Measurements from ENCODE around the gene CREB3L1.
"Not testable (repeated sequence)": the region's sequence is repeated elsewhere in the genome, so short reads cannot be mapped to it uniquely, and the experiment has no call there.

Gene CREB3L1

DNA sequence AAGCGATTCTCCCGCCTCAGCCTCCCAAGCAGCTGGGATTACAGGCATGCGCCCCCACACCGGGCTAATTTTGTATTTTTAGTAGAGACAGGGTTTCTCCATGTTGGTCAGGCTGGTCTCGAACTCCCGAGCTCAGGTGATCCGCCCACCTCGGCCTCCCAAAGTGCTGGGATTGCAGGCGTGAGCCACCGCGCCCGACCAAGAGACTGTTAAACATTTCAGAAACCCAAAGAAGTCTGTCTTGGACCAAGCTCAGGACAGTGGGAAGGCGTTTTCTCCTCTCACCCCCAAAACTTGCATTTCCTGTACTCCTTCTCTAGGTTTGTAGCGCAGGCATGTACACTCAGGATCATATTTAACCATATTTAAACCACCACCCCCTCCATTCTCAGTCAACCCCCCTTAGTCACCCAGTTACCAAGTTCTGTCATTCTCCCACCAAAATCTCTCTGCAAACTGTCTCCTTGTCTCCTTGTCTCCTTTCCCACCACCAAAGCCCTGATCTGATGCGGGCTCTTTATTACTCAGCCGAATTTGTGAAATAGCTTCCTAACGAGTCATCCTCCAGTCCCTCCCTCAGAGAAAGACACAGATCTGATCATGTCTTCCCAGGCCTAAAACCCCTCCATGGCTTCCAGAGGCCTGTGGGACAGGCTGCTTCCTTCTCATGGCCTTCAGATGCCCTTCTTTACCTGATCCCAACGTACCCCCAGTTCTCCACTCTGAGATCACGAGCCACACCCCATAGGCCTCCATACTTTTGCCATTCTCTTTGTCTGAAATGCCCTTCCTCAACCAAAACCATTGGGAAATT lies 29.0 kb upstream of the CREB3L1 start:
- no peak for DNase-seq

DNA sequence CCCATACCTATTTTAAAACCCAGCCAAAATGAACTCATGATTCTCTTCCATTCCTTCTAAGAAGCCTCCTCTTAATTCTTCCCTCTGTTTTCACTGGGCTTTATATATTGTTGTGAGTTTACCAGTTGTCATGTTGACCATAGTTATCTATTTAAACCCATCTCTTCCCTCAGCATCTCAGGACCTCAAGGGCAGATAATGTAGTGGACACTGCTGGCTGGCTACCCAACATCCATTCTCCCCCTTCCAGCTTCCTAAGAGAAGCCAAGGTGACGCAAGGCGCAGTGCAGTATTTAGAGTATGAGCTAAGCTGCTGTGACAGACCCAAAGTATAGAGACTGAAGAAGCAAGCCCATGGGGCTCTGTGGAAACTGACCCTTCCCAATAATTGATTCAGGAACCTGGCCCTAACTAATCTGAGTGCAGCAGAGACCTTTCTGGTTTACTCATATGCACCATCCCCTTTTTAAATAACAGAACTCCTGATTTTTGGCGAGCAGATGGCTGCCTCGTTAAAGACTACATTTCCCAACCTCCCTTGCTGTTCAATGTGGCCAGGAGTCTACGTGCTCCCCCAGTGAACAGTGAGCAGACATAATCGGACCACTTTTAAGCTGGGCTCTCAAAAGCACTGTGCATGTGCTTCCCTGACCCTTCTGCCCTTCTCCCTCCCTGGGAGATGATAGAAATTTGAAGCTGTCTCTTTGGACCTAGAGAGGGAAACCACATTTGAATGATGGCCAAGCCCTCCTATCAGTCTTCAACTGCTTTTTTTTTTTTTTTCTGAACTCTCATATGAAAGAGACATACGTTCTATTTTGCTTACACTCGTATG lies 28.1 kb upstream of the CREB3L1 start:
- no peak for DNase-seq

DNA sequence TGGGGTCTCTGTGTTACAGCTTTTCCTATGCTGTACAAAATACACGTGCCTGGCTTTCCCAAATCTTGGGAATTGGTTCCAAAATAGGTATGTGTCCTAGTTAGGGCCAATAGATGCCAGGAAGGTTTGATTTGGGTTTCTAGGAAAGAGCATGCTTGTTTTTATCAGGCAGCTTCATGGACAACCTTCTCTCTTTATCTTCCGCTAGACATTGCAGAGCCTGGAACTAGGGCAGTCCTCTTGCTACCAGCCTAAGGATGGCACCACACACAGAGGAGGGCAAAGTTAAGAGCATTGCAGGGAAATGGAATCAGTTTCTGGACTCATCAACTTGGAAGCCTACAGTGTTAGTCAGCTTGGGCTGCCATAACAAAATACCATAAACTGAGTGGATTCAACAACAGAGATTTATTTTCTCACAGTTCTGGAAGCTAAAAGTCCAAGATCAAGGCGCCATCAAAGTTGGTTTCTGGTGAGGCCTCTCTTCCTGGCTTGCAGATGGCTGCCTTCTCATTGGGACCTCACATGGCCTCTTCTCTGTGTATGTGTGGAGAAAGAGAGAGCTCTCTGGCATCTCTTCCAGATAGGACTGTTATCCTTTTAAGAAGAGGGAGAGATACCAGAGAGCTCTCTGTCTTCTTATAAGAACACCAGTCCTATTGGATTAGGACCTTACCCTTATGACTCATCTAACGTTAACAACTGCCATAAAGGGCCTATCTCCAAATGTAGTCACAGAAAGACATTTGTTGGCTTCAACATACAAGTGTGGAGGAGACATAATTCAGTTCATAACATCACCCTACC lies 27.3 kb upstream of the CREB3L1 start:
- no peak for DNase-seq

- no peak for DNase-seq
Measured at GRCh38 chr11:46250745-46251052, 26.8 kb upstream of the CREB3L1 start.

- no peak for DNase-seq
Measured at GRCh38 chr11:46251954-46252353, 25.5 kb upstream of the CREB3L1 start.

GRCh38 chr11:46252373-46252914 lies 25.0 kb upstream of the CREB3L1 start:
- DNase-seq: no peak

GRCh38 chr11:46253258-46254132 lies 24.0 kb upstream of the CREB3L1 start:
- no peak for DNase-seq

DNA sequence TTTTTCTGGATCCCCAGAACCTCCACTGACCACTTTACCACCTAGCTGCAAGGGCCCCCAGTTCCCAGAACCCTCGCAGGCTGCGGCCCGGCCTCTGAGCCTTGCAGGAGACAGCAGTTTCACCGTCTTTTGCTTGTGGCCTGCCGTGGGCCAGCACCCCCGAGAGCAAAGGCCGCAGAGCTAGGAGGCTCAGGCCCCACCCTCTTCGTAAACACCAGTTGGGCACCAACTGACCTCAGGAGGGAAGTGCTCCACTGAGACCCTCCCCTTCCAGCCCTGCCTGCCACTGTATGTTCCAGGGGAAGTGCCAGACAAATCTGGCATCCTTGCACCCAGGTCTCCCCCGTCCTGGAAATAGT lies 23.4 kb upstream of the CREB3L1 start:
- no peak for DNase-seq

GRCh38 chr11:46256540-46257001 lies 20.9 kb upstream of the CREB3L1 start:
- DNase-seq: no peak

GRCh38 chr11:46259347-46259746 lies 18.1 kb upstream of the CREB3L1 start:
- not testable (repeated sequence) for DNase-seq

DNA sequence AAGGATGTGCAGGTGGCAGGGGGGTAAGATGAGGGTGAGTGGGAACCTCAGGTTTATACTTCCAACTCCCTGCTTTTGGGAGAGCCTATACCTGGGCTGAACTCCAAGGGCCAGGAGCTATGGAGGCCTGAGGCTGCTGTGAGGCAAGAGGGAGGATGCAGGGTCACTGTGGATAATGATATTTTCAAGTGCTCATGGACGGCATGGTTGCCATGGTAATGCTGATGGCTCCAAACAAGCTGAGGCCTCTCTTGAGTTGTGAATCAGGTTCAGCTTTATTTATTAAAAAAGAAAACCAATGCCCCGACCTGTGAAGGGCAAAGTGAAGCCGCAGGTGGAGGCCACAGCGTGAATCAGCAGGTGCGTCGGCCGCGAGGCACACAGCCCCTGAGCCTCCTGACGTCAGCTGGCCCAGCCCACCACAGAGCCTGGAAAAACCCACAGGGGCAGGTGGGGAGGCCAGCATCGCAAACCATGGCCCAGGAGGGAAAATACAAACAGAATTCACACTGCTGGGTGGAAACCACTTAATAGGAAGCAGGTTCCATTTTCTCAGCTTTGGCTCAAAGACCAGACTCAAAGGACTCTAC lies 17.4 kb upstream of the CREB3L1 start:
- DNase-seq: no peak

GRCh38 chr11:46263120-46263519 lies 14.3 kb upstream of the CREB3L1 start:
- no peak for DNase-seq

GRCh38 chr11:46264030-46264429 lies 13.4 kb upstream of the CREB3L1 start:
- no peak for DNase-seq

DNA sequence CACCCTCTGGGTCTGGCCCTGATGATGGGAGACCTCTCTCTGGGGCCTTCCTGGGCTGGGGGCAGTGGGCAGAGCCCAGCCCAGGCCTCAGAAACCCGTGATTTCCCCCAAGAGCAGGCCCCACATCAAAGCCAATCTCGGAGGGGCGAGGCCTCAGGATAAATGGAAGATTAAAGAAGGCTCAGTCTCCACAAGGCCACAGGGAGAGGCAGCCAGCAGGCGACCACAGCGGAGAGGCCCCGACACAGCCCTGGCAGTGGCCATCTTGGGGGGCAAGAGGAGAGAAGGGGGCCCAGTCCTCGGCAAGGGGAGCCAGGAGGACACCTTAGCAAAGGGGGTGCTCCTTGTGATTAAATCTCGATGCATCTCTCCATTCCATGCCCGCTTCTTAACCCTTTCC lies 12.5 kb upstream of the CREB3L1 start:
- DNase-seq: no peak

DNA sequence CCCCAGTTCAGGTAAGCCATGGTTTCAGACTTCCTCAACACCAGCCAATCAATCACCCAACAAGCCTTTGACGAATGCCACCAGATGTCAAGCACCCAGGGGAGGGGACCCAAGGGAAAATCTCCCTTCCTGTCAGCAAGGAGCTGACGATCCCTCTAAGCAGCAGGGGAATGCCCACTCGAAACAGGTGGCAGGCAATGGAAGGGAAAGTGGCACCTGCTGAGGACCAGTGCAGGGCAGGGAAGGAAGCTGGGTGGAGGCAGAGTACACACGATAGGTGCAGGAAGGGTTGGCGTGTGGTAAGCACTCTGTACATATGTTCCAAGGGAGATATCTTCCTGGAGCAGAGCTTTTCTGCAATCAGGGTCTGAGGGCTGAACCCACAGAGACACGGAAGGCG lies 11.7 kb upstream of the CREB3L1 start:
- DNase-seq: no peak

GRCh38 chr11:46267930-46268329 lies 9.5 kb upstream of the CREB3L1 start:
- no peak for DNase-seq

- DNase-seq: no peak
Measured at GRCh38 chr11:46270684-46271083, 6.8 kb upstream of the CREB3L1 start.

- DNase-seq: no peak
Measured at GRCh38 chr11:46271407-46271806, 6.1 kb upstream of the CREB3L1 start.

DNA sequence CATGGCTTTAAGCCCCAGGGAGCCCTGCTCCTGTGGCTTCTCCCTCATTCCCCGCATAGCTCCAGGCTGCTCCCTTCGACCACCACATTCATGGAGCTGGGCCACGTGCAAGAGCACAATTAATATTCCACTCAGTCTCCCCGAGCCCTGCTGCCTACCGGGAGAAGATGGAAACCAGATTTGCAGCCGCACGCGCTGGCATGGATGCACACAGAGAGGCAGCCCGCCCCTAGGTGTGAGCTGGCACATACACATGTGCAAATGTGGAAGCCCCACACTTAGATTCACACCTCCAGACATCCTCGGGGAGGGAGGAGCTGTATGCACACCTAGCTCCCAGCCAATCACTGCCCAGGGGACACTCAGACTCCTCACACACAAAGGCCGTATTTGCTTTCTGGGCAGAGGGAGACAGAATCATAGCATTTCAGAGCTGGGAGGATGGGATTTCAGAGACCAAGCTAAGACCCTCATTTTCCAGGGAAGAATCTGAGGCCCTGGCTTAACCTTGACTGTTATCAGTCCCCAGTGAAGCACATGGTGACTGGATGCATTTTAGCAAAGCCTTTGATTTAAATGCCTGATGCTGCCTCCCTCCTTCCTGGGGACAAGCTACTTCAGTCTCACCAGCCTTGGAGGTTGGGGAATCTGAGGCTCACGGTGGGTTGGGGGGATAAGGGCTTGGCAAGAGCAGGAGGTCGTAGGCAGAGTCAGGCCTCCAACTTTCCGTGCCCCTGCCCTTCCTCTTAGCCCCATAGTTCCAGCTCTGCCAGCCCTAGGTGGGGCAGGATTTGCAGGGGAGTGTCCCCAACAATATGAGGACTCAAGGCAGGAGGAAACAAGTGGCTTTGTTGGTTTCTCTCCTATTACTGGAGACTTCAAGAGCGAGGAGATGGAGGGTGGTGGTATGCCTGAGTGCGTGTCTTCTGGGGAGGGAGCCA lies 5.3 kb upstream of the CREB3L1 start:
- no peak for DNase-seq

DNA sequence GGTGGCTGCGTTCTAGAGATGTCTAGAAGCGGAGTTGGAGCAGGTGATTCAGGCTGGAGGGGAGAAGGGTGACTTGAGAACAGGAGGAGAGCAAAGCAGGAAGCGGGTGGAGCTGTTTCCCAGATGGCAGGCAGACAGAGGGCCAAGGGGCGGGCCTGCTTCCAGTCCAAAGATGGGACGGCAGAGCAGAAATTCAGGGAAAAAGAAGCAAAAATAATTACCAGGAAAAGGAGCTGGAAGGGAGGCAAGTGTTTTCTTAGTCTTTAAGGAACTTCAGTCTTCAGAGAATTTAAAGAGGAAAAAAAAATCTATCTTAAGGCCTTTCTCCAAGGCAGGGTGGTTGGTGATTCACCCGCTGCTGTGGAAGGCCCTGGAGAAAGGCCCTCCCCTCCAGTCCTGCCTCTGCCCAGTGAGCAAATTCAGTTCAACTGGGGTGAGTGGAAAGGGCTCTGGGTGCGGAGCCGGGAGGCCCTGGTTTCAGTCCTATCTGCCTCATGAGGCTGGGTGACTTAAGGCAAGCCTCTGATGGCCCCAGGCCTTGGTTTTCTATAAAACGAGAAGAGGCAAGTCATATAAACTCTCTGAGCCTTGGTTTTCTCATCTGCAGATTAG lies 4.5 kb upstream of the CREB3L1 start:
- no peak for DNase-seq

Data from stimulated activated CD4-positive, alpha-beta T cell treated with anti-CD3 and anti-CD28 coated beads, Interleukin-4, amount 100 ng/mL, for 1 hour (primary cell).